H1 (cell line): ENCODE data around the gene NAV2. TPM values are rescaled to one million over a fixed set of nuclear protein-coding genes. Genes with fewer than 3 reads are reported as not detected.

Experiments used
- BCL11A ChIP-seq, 2 experiments: IDR thresholded peaks; one replicate each; pipeline ENCODE4 v1.6.1; 2011; ENCODE audit warnings: low read depth in 2 of 2, low read length in 2 of 2, mild to moderate bottlenecking in 2 of 2
- EP300 ChIP-seq, 2 experiments: IDR thresholded peaks; 1 replicate in 1 of 2; 2 replicates in 1 of 2; pipeline ENCODE4 v1.6.1; 2011 to 2012; ENCODE audit warnings: low read depth in 2 of 2, low read length in 2 of 2, mild to moderate bottlenecking in 2 of 2, borderline replicate concordance in 1 of 2, inconsistent platforms in 1 of 2, moderate library complexity in 1 of 2
- NANOG ChIP-seq: IDR thresholded peaks from 2 replicates; pipeline ENCODE4 v1.6.1; 2011; ENCODE audit warnings: low read length, low read depth, mild to moderate bottlenecking, inconsistent platforms; ENCODE audit not compliant: insufficient read depth, poor library complexity, severe bottlenecking
- RBBP5 ChIP-seq: IDR thresholded peaks from 2 replicates; pipeline ENCODE4 v1.7.1; 2012; ENCODE audit warnings: low read depth, mild to moderate bottlenecking, inconsistent platforms, low read length, moderate library complexity, borderline replicate concordance
- RFX5 ChIP-seq: IDR thresholded peaks from 2 replicates; pipeline ENCODE4 v1.6.1; 2011; ENCODE audit warnings: low read depth, low read length, improper control_type of control experiment, borderline replicate concordance
- SP4 ChIP-seq: IDR thresholded peaks from 2 replicates; pipeline ENCODE4 v1.6.1; 2012; ENCODE audit warnings: low read length, inconsistent platforms
- polyA plus RNA-seq, 7 experiments: library from polyadenylated mRNA; depleted of rRNA in 3 of 7; stranded (reverse) in 5 of 7; unstranded in 2 of 7; fragments of >200 nt in 5 of 7; fragments of 200-250 nt in 2 of 7; gene quantifications; 1 replicate in 5 of 7; 2 replicates in 1 of 7; 4 replicates in 1 of 7; pipeline versions ENCODE4 v1.2.1 to v1.2.3, GENCODE V29; 2011 to 2013; ENCODE audit warnings: missing spikeins in 2 of 7, mixed read lengths in 2 of 7
- total RNA-seq: library from RNA; stranded (reverse); fragmentation: NEBNext Ultra II Directional; extraction: Animal tissue kit (Norgen Biotek cat#: 25700); gene quantifications from 2 replicates; pipeline ENCODE4 v1.2.1, GENCODE V29; 2021

NAV2 gene
- total and polyA plus RNA-seq, 2 of the 8 experiments (the other 6 are each of a cell fraction or from before 2014, with no cell fraction given): 35.6 to 73.6 TPM

GRCh38 chr11:19867064-19867463 is 154.4 kb downstream of the NAV2 start (continued):
- TF ChIP-seq EP300 (IDR thresholded peaks at IDR 0.05; ENCODE audit: borderline replicate concordance in 1 of 2, low read depth in 2 of 2, low read length in 2 of 2): no peak
- TF ChIP-seq NANOG: no peak
- TF ChIP-seq RFX5: no peak
- no peak for TF ChIP-seq RBBP5
- no peak for TF ChIP-seq SP4
- no peak for TF ChIP-seq BCL11A (IDR thresholded peaks at IDR 0.05; ENCODE audit: low read depth in 2 of 2, low read length in 2 of 2)
- TF ChIP-seq, all 59 proteins: peak for 0
